Retina (tissue), 1 donor: ENCODE measurements around the gene LRP5.
"Not testable (repeated sequence)": the region's sequence is repeated elsewhere in the genome, so short reads cannot be mapped to it uniquely, and the experiment has no call there.

Source experiments
- DNase-seq: peaks from one replicate; pipeline ENCODE4 v3.0.0-alpha.2; 2016

Gene LRP5

GRCh38 chr11:68446046-68446725, 133.8 kb downstream of the LRP5 start:
- no peak for DNase-seq

- DNase-seq, result peak; percentile 80
Observed at GRCh38 chr11:68447015-68447801, 134.8 kb downstream of the LRP5 start.

GRCh38 chr11:68447914-68448313, 135.5 kb downstream of the LRP5 start:
- DNase-seq, result not testable (repeated sequence)

GRCh38 chr11:68448604-68449011, 136.2 kb downstream of the LRP5 start:
- DNase-seq, result no peak

- DNase-seq, result no peak
Observed at GRCh38 chr11:68449951-68450350, 137.6 kb downstream of the LRP5 start.

GRCh38 chr11:68450711-68451110, 138.3 kb downstream of the LRP5 start:
- DNase-seq, result no peak

GRCh38 chr11:68454767-68455166, 142.4 kb downstream of the LRP5 start:
- DNase-seq, result no peak

GRCh38 chr11:68455485-68455884, 143.1 kb downstream of the LRP5 start:
- DNase-seq, result no peak

GRCh38 chr11:68457216-68457897, 145.0 kb downstream of the LRP5 start:
- no peak for DNase-seq

- DNase-seq, result no peak
Observed at GRCh38 chr11:68457898-68458249, 145.5 kb downstream of the LRP5 start.

- not testable (repeated sequence) for DNase-seq
Observed at GRCh38 chr11:68458340-68458739, 145.9 kb downstream of the LRP5 start.

GRCh38 chr11:68459886-68460740, 147.7 kb downstream of the LRP5 start:
- peak; percentile 97 for DNase-seq

- peak; percentile 86 for DNase-seq
Observed at GRCh38 chr11:68460741-68461574, 148.6 kb downstream of the LRP5 start, which contains the start of gene PPP6R3. PPP6R3 (plus strand) TSS chr11:68460752; CDS start chr11:68537665, 76,913 bp downstream.

- peak; percentile 27 for DNase-seq
Observed at GRCh38 chr11:68461575-68461917, 149.2 kb downstream of the LRP5 start.

GRCh38 chr11:68463714-68464113, 151.3 kb downstream of the LRP5 start:
- no peak for DNase-seq

GRCh38 chr11:68467201-68467834, 154.9 kb downstream of the LRP5 start:
- DNase-seq, result peak; percentile 46

- DNase-seq, result no peak
Observed at GRCh38 chr11:68468217-68468828, 155.9 kb downstream of the LRP5 start.

- DNase-seq, result no peak
Observed at GRCh38 chr11:68469122-68469521, 156.7 kb downstream of the LRP5 start.

GRCh38 chr11:68469642-68470041, 157.3 kb downstream of the LRP5 start:
- no peak for DNase-seq

GRCh38 chr11:68470304-68470811, 158.0 kb downstream of the LRP5 start:
- DNase-seq, result peak; percentile 20
